HCT116 (cell line): ENCODE results near the gene TMEM154. TPM values are rescaled to one million over a fixed set of nuclear protein-coding genes. Genes with fewer than 3 reads are reported as not detected.

Experiments used
- ATAC-seq: fragments of 200-7000 bp; cut with Tn5 transposase; 2 replicates; pipeline ENCODE4 v1.9.1; 2020; ENCODE audit warnings: mild to moderate bottlenecking, moderate library complexity
- BruUV-seq: library from RNA; stranded (reverse); fragments of 400-500 nt; replicated peaks from 2 replicates; lab custom pipeline; 2021; lab: Mats Ljungman, UMichigan
- CTCF ChIA-PET: fragments of 300-600 bp; sonication (Branson Sonifier 250); formaldehyde crosslinking; loops from one replicate; lab custom pipeline; 2021; ENCODE audit warnings: antibody characterized with exemption; lab: Charles Lee
- POLR2A ChIA-PET: fragments of 300-600, 350-600 bp; sonication (Branson Sonifier 250); formaldehyde crosslinking; loops from one replicate; lab custom pipeline; 2021; ENCODE audit warnings: antibody characterized with exemption; lab: Charles Lee
- RAD21 ChIA-PET, 2 experiments: fragments of 300-600 bp; sonication (Branson Sonifier 250); formaldehyde crosslinking; loops; one replicate each; lab custom pipeline; 2023; ENCODE audit warnings: low total read pairs in 2 of 2; ENCODE audit not compliant: uncharacterized antibody in 2 of 2, unreplicated experiment in 2 of 2, low non-redundant PET in 1 of 2; lab: Charles Lee
- DNase-seq: peaks from one replicate; pipeline ENCODE4 v3.0.0-alpha.2; 2010; ENCODE audit warnings: low read depth, low spot score
- H2AFZ ChIP-seq: fragments of 200-600 bp; shearing (Covaris generic), sonication (generic); 2 replicates; pipeline ENCODE4 v1.6.1; 2017; ENCODE audit warnings: low read depth, mixed run types, mixed read lengths, antibody characterized with exemption, low read length; ENCODE audit not compliant: poor library complexity, severe bottlenecking
- H3K27ac ChIP-seq: 2 replicates; pipeline ENCODE4 v1.5.1; 2012; ENCODE audit warnings: low read depth, low read length
- H3K27me3 ChIP-seq: fragments of 200-600 bp; sonication (generic); 2 replicates; pipeline ENCODE4 v1.6.1; 2016; ENCODE audit warnings: mixed run types, low read length, mixed read lengths; ENCODE audit not compliant: insufficient read depth
- H3K36me3 ChIP-seq, 2 experiments: fragments of 200-500 bp in 1 of 2; fragments of 200-600 bp in 1 of 2; sonication (Bioruptor generic) in 1 of 2; sonication (generic) in 1 of 2; 2 replicates each; pipeline versions ENCODE4 v1.5.1 to v1.6.1; 2014 to 2016; ENCODE audit warnings: low read length in 2 of 2, inconsistent platforms in 1 of 2, mixed read lengths in 1 of 2, mixed run types in 1 of 2; ENCODE audit not compliant: insufficient read depth in 2 of 2, control insufficient read depth in 1 of 2
- H3K4me1 ChIP-seq, 2 experiments: fragments of 200-600 bp in 1 of 2; sonication (generic) in 1 of 2; 2 replicates each; pipeline versions ENCODE4 v1.5.1 to v1.6.1; 2012 to 2017; ENCODE audit warnings: low read length in 2 of 2, inconsistent platforms in 1 of 2, mild to moderate bottlenecking in 1 of 2, mixed read lengths in 1 of 2, mixed run types in 1 of 2, moderate library complexity in 1 of 2; ENCODE audit not compliant: insufficient read depth in 2 of 2, control insufficient read depth in 1 of 2
- H3K4me2 ChIP-seq: fragments of 200-600 bp; sonication (generic); 2 replicates; pipeline ENCODE4 v1.6.1; 2017; ENCODE audit warnings: mixed run types, low read length, mixed read lengths
- H3K4me3 ChIP-seq, 2 experiments: fragments of 200-600 bp in 1 of 2; sonication (generic) in 1 of 2; replicated peaks in 1 of 2; 2 replicates each; pipeline ENCODE4 v1.5.1; 2011 to 2016; ENCODE audit warnings: low read length in 2 of 2, control low read depth in 1 of 2, low read depth in 1 of 2, mild to moderate bottlenecking in 1 of 2, mixed read lengths in 1 of 2, mixed run types in 1 of 2
- H3K79me2 ChIP-seq: fragments of 200-600 bp; sonication (generic); 2 replicates; pipeline ENCODE4 v1.6.1; 2017; ENCODE audit warnings: mild to moderate bottlenecking, mixed run types, low read length, moderate library complexity, mixed read lengths; ENCODE audit not compliant: insufficient read depth
- H3K9ac ChIP-seq: fragments of 200-600 bp; sonication (generic); 2 replicates; pipeline ENCODE4 v1.6.1; 2016; ENCODE audit warnings: low read length, mixed read lengths
- H3K9me2 ChIP-seq: fragments of 200-600 bp; sonication (generic), shearing (Covaris generic); 2 replicates; pipeline ENCODE4 v1.6.1; 2017; ENCODE audit warnings: mixed run types, mild to moderate bottlenecking, moderate library complexity; ENCODE audit not compliant: insufficient read depth
- H3K9me3 ChIP-seq, 2 experiments: fragments of 200-500 bp in 1 of 2; fragments of 200-600 bp in 1 of 2; sonication (Bioruptor generic) in 1 of 2; sonication (generic) in 1 of 2; 2 replicates each; pipeline ENCODE4 v1.6.1; 2014 to 2017; ENCODE audit warnings: low read length in 2 of 2, mixed read lengths in 2 of 2, inconsistent platforms in 1 of 2, low read depth in 1 of 2, mild to moderate bottlenecking in 1 of 2, mixed run types in 1 of 2, moderate library complexity in 1 of 2; ENCODE audit not compliant: control insufficient read depth in 1 of 2, insufficient read depth in 1 of 2
- H4K20me1 ChIP-seq: fragments of 200-600 bp; sonication (generic), shearing (Covaris generic); 2 replicates; pipeline ENCODE4 v1.6.1; 2017; ENCODE audit warnings: mixed run types, mild to moderate bottlenecking, moderate library complexity; ENCODE audit not compliant: insufficient read depth
- CBX3 ChIP-seq: IDR thresholded peaks from 2 replicates; pipeline ENCODE4 v1.6.1; 2012; ENCODE audit warnings: low read depth
- EGR1 ChIP-seq: IDR thresholded peaks from 2 replicates; pipeline ENCODE4 v1.6.1; 2012; ENCODE audit warnings: low read depth
- FOSL1 ChIP-seq: IDR thresholded peaks from 2 replicates; pipeline ENCODE4 v1.6.1; 2012; ENCODE audit warnings: low read depth
- JUND ChIP-seq: IDR thresholded peaks from 2 replicates; pipeline ENCODE4 v1.6.1; 2012
- POLR2A ChIP-seq: IDR thresholded peaks from 2 replicates; pipeline ENCODE4 v1.7.0; 2011; ENCODE audit warnings: borderline replicate concordance; ENCODE audit not compliant: insufficient read depth, insufficient read length; ENCODE audit errors: extremely low read depth
- POLR2AphosphoS5 ChIP-seq: IDR thresholded peaks from 2 replicates; pipeline ENCODE4 v1.6.1; 2011; ENCODE audit warnings: mild to moderate bottlenecking, low read depth, low read length, moderate library complexity
- RAD21 ChIP-seq: IDR thresholded peaks from 2 replicates; pipeline ENCODE4 v1.6.1; 2012; ENCODE audit warnings: low read depth, mild to moderate bottlenecking
- SIN3A ChIP-seq: IDR thresholded peaks from 2 replicates; pipeline ENCODE4 v1.6.1; 2012; ENCODE audit warnings: low read depth
- SP1 ChIP-seq: IDR thresholded peaks from 2 replicates; pipeline ENCODE4 v1.6.1; 2012; ENCODE audit warnings: low read depth
- SRF ChIP-seq: IDR thresholded peaks from 2 replicates; pipeline ENCODE4 v1.6.1; 2012; ENCODE audit warnings: low read depth
- TCF7L2 ChIP-seq: IDR thresholded peaks from 2 replicates; pipeline ENCODE4 v1.7.0; 2011; ENCODE audit warnings: borderline replicate concordance, inconsistent platforms; ENCODE audit not compliant: insufficient read depth, insufficient read length; ENCODE audit errors: extremely low read depth
- YY1 ChIP-seq: IDR thresholded peaks from 2 replicates; pipeline ENCODE4 v1.6.1; 2011; ENCODE audit warnings: low read length, low read depth, moderate library complexity, mild to moderate bottlenecking; ENCODE audit not compliant: insufficient replicate concordance; ENCODE audit errors: extremely low read depth
- ZNF274 ChIP-seq: fragments of 200-500 bp; sonication (Bioruptor generic); IDR thresholded peaks from 2 replicates; pipeline ENCODE4 v1.6.1; 2014; ENCODE audit warnings: mild to moderate bottlenecking, low read depth, low read length, inconsistent platforms
- intact Hi-C: fragments of 100-400 bp; cut with micrococcal nuclease; formaldehyde crosslinking; loops from 2 replicates; pipeline ENCODE4 v1.10.0; 2022
- total RNA-seq: library from RNA; stranded (reverse); gene quantifications from one replicate; pipeline ENCODE4 v1.2.1, GENCODE V29; 2021; ENCODE audit not compliant: unreplicated experiment
- TF ChIP-seq, protein P1 (sequence below), 3 experiments: fragments of 200-600 bp in 1 of 3; sonication (generic) in 1 of 3; IDR thresholded peaks in 2 of 3; conservative IDR thresholded peaks in 1 of 3; 2 replicates each; pipeline ENCODE4 v1.5.1; 2012 to 2017; ENCODE audit warnings: low read depth in 2 of 3, low read length in 2 of 3, antibody characterized with exemption in 1 of 3, borderline replicate concordance in 1 of 3, control low read depth in 1 of 3, mild to moderate bottlenecking in 1 of 3, mixed read lengths in 1 of 3, mixed run types in 1 of 3, moderate library complexity in 1 of 3; ENCODE audit not compliant: insufficient read depth in 1 of 3

The TMEM154 gene
- total RNA-seq, 1 experiment from 2014 or later = 2.4 TPM

DNA sequence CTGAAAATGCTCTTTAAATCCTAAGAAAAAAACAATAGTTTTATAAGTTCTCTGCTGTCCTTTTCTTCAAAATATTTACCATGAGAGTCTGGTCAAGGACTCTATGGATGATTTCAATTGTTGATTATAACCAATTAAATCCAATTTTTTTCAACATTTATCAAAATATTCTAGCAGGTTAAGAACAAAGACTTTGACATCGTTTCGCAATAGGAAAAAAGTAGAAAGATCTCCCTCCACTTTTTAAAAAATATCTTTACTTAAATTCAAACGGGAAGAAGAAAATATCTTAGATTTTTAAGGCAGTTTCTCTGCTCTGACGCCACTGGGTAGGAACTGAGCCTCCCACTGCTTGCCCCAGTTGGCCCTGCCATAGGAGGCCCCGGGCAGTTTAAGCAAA is 44.7 kb upstream of the TMEM154 start:
- Histone ChIP-seq H3K4me3 (no peak overlapping the region), H4K20me1 (no peaks in the 10 kb centered on the region), H3K4me1 (no peaks in the 10 kb centered on the region), H3K27me3 (no peaks in the 10 kb centered on the region), H3K79me2 (no peaks in the 10 kb centered on the region), H3K4me2 (no peak overlapping the region), H3K9ac (no peak overlapping the region), H3K27ac (no peak overlapping the region), H3K36me3 (no peaks in the 10 kb centered on the region), H3K9me3 (no peaks in the 10 kb centered on the region), H3K9me2 (no peaks in the 10 kb centered on the region), H2AFZ (no peak overlapping the region)
- CTCF ChIA-PET = no interaction called here
- BruUV-seq = no TSS peak
- RAD21 ChIA-PET = no interaction called here
- intact Hi-C loops = no loop called here
- ATAC-seq = no peak
- TF ChIP-seq, protein P1, sequence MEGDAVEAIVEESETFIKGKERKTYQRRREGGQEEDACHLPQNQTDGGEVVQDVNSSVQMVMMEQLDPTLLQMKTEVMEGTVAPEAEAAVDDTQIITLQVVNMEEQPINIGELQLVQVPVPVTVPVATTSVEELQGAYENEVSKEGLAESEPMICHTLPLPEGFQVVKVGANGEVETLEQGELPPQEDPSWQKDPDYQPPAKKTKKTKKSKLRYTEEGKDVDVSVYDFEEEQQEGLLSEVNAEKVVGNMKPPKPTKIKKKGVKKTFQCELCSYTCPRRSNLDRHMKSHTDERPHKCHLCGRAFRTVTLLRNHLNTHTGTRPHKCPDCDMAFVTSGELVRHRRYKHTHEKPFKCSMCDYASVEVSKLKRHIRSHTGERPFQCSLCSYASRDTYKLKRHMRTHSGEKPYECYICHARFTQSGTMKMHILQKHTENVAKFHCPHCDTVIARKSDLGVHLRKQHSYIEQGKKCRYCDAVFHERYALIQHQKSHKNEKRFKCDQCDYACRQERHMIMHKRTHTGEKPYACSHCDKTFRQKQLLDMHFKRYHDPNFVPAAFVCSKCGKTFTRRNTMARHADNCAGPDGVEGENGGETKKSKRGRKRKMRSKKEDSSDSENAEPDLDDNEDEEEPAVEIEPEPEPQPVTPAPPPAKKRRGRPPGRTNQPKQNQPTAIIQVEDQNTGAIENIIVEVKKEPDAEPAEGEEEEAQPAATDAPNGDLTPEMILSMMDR (IDR thresholded peaks at IDR 0.05 in 2 of 3, conservative IDR thresholded peaks at IDR 0.05 in 1 of 3; ENCODE audit: borderline replicate concordance in 1 of 3, insufficient read depth in 1 of 3, low read depth in 2 of 3, low read length in 2 of 3) = no peak
- no peak for TF ChIP-seq SIN3A
- no peak for TF ChIP-seq SP1
- TF ChIP-seq YY1 = no peak
- no peak for TF ChIP-seq SRF
- TF ChIP-seq FOSL1 = no peak
- no peak for TF ChIP-seq EGR1
- no peak for TF ChIP-seq ZNF274
- TF ChIP-seq TCF7L2 = no peak
- TF ChIP-seq POLR2A = no peak
- DNase-seq = no peak
- POLR2A ChIA-PET = no interaction called here

DNA sequence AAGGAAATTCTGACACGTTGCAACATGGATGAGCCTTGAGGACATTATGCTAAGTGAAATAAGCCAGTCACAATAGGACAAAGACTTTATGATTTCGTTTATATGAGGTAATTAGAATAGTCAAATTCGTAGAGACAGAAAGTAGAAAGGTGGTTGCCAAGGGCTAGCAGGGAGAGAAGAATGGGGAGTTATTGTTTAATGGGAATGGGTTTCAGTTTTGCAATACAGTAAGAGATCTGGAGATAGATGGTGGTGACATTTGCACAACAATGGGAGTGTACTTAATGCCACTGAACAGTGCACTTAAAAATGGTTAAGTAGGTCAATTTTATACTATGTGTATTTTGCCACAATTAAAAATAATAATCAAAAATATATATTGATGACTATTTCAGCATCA is 43.4 kb upstream of the TMEM154 start:
- H3K27me3 ChIP-seq = no peaks in the 10 kb centered on the region
- TF ChIP-seq POLR2AphosphoS5 (no peak), JUND (no peak), RAD21 (no peak), YY1 (no peak), POLR2A (no peak), CBX3 (no peak), ZNF274 (no peak), FOSL1 (no peak)
- TF ChIP-seq, protein P1 (IDR thresholded peaks at IDR 0.05 in 2 of 3, conservative IDR thresholded peaks at IDR 0.05 in 1 of 3; ENCODE audit: borderline replicate concordance in 1 of 3, insufficient read depth in 1 of 3, low read depth in 2 of 3, low read length in 2 of 3) = no peak
- no peaks in the 10 kb centered on the region for H3K36me3 ChIP-seq
- no TSS peak for BruUV-seq
- no peaks in the 10 kb centered on the region for H3K9me2 ChIP-seq
- CTCF ChIA-PET = no interaction called here
- H3K4me1 ChIP-seq = no peaks in the 10 kb centered on the region
- no peaks in the 10 kb centered on the region for H3K79me2 ChIP-seq
- H3K9me3 ChIP-seq = no peaks in the 10 kb centered on the region
- H3K27ac ChIP-seq = no peak overlapping the region
- ATAC-seq (no peak), DNase-seq (no peak)
- H2AFZ ChIP-seq = no peak overlapping the region
- no peak overlapping the region for H3K4me2 ChIP-seq
- no peak overlapping the region for H3K9ac ChIP-seq
- RAD21 ChIA-PET = no interaction called here
- intact Hi-C loops = no loop called here
- no peak overlapping the region for H3K4me3 ChIP-seq
- H4K20me1 ChIP-seq = no peaks in the 10 kb centered on the region
- POLR2A ChIA-PET = no interaction called here
